DMS79 (cell line): Measurements from ENCODE around the gene BANP.
"Not testable (repeated sequence)": the region's sequence is repeated elsewhere in the genome, so short reads cannot be mapped to it uniquely, and the experiment has no call there.

ENCODE experiments used
- DNase-seq: peaks from one replicate; lab custom pipeline; 2025; lab: John Stamatoyannopoulos, UW

BANP gene

GRCh38 chr16:87966685-87967185, 15.5 kb downstream of the BANP start:
- DNase-seq = no peak

DNA sequence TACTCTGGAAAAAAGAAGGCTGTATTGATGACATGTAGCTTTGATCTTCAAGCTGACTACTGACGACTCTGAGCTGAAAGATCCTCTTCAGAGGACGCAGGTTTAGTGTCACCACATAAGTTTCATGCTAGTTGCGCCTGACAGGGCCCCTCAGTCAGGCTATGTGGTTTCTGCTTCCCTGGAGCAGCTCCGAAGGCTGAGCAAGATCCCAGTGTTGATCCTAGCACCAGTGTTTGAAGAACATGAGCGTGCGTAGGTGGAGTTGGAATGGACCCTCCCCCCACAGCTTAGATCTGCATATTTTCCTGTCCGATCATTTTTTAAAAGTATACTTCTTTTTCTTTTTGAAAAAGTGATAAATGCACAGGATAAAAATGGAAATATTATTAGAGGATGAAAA, 17.3 kb downstream of the BANP start:
- DNase-seq = no peak

- DNase-seq = no peak
Measured at GRCh38 chr16:87970186-87970585, 19.0 kb downstream of the BANP start.

- DNase-seq = no peak
Measured at GRCh38 chr16:87971933-87972332, 20.7 kb downstream of the BANP start.

DNA sequence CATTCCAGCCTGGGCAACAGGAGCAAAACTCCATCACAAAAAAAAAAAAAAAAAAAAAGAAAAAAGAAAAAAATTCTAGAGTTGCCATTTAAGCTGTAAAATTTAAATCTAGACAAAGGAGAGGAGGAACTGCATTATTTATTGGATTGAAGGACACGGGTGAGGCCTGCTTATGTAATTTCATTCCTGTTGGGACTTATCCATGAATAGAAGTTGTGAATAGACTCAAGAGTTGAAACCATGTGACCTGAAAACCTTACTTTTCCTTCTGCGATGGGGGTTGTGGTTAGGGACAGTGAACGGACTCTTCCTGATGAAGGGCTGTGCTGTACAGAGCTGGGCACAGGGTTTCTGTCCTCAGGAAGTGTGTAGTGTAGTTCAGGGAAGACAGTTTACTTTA, 22.5 kb downstream of the BANP start:
- no peak for DNase-seq

DNA sequence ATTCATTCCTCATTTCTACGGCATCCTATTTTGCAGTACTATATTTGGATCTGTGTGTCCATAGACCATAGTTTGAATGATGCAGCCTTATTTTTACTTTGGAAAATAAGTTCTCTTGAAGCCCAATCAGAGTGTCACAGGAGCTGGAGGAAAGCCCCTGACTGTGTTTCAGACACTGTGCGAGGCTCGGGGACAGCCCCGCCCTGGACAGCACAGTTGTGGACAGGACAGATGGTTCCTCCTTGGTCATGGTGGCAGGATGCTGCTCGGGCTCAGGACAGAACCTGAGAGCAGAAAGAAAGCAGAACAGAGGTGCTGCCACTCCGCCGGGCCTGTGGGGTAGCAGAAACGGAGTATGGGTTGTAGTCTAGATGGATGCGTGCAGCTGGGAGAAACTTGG, 22.9 kb downstream of the BANP start:
- DNase-seq = no peak

DNA sequence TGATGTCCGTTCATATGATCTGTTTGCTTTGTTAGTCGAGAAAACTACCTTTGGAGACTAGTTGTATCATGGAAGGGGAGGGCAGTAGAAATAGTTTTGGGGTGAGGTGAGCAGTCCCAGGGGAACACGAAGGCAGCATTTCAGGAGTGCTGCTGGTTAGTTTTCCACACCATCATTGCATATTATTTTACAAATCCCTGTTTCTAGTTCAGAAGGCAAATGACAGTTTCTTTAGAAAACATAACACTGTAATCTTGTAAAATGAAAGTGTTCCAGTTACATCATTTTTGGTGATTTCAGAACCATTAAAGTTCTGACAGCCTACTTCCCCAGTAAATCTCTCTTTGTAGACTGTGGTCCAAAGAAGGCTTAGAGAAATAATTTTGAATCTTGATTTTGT, 25.4 kb downstream of the BANP start:
- no peak for DNase-seq

- no peak for DNase-seq
Measured at GRCh38 chr16:87978127-87978526, 26.9 kb downstream of the BANP start.

GRCh38 chr16:87979352-87979751, 28.1 kb downstream of the BANP start:
- no peak for DNase-seq

GRCh38 chr16:87979911-87980630, 28.8 kb downstream of the BANP start:
- DNase-seq = not testable (repeated sequence)

DNA sequence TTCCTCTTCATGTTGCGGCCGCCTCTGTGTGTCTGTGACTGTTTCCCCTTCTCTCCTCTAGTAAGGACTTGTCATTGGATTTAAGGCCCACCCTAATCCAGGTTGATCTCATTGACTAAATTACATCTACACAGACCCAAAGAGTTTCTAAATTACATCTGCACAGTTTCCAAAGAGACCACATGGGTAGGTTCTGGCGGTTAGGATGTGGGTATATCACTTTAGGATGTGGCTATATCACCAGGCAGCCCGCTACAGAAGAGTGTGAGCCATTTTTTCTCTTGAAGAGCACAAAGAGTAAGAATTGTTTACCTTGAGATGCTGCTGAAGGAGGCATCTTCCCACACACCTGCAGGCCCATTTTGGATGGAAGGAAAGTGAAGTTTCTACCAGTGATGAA, 30.1 kb downstream of the BANP start:
- not testable (repeated sequence) for DNase-seq

- DNase-seq = no peak
Measured at GRCh38 chr16:87982581-87983041, 31.4 kb downstream of the BANP start.

DNA sequence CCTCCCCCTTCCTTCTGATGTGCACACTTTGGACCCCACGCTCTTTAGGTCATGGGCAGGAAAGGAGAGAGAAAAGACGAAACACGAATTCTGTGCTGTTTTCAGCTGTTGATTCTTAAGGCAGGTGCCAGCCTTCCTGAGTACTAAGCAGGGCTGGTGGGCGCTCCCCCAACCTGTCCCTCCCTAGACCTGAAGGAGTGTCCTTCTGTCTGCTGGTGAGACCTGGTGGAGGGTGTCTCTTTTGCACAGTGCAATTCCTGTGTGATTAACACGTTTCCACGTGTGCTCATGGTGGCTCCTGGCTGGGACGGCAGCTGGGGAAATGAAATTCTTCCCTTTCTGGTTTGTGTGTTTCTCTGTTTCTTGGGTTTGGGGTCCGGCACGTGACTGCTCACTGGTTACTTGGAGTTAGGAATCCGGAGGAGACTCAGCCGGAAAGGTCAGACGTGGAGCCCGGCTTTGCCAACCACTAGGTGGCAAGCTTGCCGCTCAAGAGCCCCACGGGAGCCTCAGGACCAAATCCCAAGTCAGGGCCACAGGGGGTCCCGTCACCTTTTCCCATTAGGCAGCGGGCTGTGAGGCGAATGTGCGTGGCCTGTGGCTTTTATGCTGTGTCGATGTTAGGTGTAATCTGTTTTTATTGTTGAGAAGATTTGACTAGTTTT, 32.0 kb downstream of the BANP start:
- not testable (repeated sequence) for DNase-seq

- DNase-seq = not testable (repeated sequence)
Measured at GRCh38 chr16:87983737-87984097, 32.5 kb downstream of the BANP start.

DNA sequence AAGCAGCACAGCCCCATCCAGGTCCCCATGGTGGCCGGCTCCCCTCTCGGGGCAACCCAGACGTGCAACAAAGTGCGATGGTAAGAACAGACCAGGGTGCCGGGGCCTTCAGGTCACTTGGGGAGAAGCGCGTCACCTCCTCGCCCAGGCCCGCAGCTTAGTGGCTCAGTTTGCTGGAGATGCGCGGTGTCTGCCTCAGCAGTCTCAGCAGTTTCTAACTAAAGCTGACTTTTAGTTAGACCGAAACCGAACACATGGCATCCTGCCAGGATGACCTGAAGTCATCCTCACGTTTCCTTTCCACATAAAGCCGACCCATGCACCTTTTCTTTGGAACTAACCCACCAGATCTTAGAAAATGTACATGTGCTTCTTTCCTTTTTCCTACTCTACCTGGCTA, 32.9 kb downstream of the BANP start:
- DNase-seq = not testable (repeated sequence)

- DNase-seq = no peak
Measured at GRCh38 chr16:87984632-87985267, 33.5 kb downstream of the BANP start.

- not testable (repeated sequence) for DNase-seq
Measured at GRCh38 chr16:87985493-87985892, 34.3 kb downstream of the BANP start.

- not testable (repeated sequence) for DNase-seq
Measured at GRCh38 chr16:87986361-87986849, 35.2 kb downstream of the BANP start.

DNA sequence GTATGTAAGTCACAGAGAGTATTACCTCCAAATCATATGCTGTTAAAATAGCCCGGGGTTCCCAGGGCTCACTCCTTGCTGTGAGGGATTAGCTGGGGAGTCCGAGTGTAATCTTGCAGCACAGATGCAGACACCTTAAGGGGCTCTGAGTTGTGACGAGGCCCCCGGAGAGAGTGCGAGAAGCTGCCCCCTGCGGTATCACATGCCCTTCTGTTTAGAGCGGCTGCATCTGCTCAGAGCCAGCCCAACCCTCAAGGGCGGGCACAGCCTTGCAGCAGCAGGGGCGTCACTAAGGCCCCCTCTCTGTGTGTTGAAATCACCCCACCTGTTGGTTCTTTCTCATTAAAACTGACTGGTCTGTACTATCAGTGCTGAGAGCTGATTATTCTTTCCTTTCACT, 37.4 kb downstream of the BANP start:
- DNase-seq = not testable (repeated sequence)

DNA sequence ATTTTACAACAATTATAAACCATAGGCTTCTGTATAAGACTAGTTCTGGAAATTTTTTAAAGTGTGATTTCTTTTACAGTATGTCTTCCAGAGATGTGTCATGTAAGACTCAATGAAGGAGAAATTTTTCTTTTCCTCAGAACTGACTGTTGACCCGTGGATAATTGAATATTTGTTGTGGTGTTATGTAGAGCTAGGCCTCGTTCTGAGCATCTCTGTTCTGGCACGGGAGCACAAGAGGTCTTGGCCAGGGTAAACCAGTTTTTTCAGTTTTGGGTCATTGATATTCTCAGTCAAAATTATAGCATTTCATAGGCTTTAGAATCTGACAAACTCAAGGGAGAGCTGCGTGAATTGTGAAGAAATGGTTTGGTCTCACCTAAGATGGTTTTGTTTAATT, 39.0 kb downstream of the BANP start:
- DNase-seq = not testable (repeated sequence)

- DNase-seq = not testable (repeated sequence)
Measured at GRCh38 chr16:87992142-87992541, 40.9 kb downstream of the BANP start.

DNA sequence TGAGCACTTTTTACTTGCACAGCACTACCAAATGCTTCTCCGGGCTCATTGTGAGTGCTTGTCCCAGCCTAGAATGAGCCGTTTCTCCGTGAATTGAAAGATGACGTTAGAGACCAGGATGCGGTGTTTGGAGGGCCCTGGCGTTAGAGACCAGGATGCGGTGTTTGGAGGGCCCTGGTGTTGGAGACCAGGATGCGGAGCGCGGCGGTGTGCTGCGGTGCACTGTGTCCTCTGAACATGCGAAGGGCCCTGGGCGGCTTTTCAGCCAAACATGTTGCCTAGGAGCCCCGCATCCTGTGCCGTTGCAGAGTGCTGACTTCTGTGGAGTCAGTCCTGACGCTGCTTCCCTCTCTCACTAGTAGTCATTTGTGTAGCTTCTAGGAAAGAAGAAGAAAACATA, 42.7 kb downstream of the BANP start:
- no peak for DNase-seq

DNA sequence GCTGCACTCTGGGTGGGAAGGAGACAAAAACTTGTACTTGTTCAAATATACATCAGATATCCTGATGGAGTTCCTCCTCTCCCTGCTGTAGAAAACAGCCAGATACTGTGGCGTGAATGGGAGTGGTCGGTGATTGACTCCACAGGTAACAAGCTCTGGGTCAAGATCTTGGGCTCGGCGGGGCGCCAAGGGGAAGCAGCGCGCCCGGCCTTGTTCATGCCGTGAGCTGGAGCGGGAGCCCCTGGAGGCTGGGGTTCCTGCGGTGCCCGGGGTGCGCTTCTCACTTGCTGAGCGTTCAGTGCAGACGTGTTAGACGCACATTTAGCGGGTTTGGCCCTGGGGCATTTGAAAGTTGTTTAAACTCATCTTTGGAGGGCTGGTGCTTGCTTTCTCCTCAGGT, 44.4 kb downstream of the BANP start:
- DNase-seq = no peak
